KMS-11 (cell line): ENCODE measurements around the gene DGKG.

Experiments
- H2AFZ ChIP-seq: fragments of 200-600 bp; sonication (generic); 2 replicates; pipeline ENCODE4 v1.6.1; 2016; ENCODE audit warnings: antibody characterized with exemption, mixed run types, low read depth
- H3K27ac ChIP-seq: fragments of 200-600 bp; sonication (generic); 2 replicates; pipeline ENCODE4 v1.6.1; 2016; ENCODE audit warnings: mild to moderate bottlenecking, mixed run types
- H3K27me3 ChIP-seq: fragments of 200-600 bp; sonication (generic); 2 replicates; pipeline ENCODE4 v1.6.1; 2017; ENCODE audit warnings: mild to moderate bottlenecking, low read depth, mixed run types, moderate library complexity; ENCODE audit not compliant: insufficient read depth
- H3K36me3 ChIP-seq: fragments of 200-600 bp; sonication (generic); 2 replicates; pipeline ENCODE4 v1.6.1; 2017; ENCODE audit warnings: mild to moderate bottlenecking, mixed run types; ENCODE audit not compliant: insufficient read depth
- H3K4me1 ChIP-seq: fragments of 200-600 bp; sonication (generic); 2 replicates; pipeline ENCODE4 v1.6.1; 2016; ENCODE audit warnings: mild to moderate bottlenecking, low read depth, mixed run types; ENCODE audit not compliant: poor library complexity, severe bottlenecking
- H3K4me2 ChIP-seq: fragments of 200-600 bp; sonication (generic); 2 replicates; pipeline ENCODE4 v1.7.0; 2016; ENCODE audit warnings: mild to moderate bottlenecking, mixed run types
- H3K4me3 ChIP-seq: fragments of 200-600 bp; sonication (generic); IDR thresholded peaks from 2 replicates; pipeline ENCODE4 v1.6.1; 2017; ENCODE audit warnings: low read depth, low read length, mixed read lengths; ENCODE audit not compliant: insufficient read depth
- H3K79me2 ChIP-seq: fragments of 200-600 bp; sonication (generic); 2 replicates; pipeline ENCODE4 v1.6.1; 2016; ENCODE audit warnings: low read depth, mixed run types; ENCODE audit not compliant: insufficient read depth
- H3K9ac ChIP-seq: fragments of 200-600 bp; sonication (generic); 2 replicates; pipeline ENCODE4 v1.6.1; 2016; ENCODE audit warnings: mild to moderate bottlenecking, mixed run types
- H4K20me1 ChIP-seq: fragments of 200-600 bp; sonication (generic); 2 replicates; pipeline ENCODE4 v1.6.1; 2016; ENCODE audit warnings: mild to moderate bottlenecking, mixed run types; ENCODE audit not compliant: insufficient read depth
- CTCF ChIP-seq: fragments of 200-600 bp; sonication (generic); conservative IDR thresholded peaks from 2 replicates; pipeline ENCODE4 v1.6.1; 2017; ENCODE audit warnings: low read depth, mild to moderate bottlenecking, antibody characterized with exemption, low read length, moderate library complexity, mixed read lengths

The DGKG gene

GRCh38 chr3:186214670-186215069 is 147.4 kb downstream of the DGKG start:
- H3K9ac ChIP-seq, result no peak overlapping the region
- peak overlapping the region; percentile 71 for H3K4me2 ChIP-seq
- H3K4me3 ChIP-seq, result no peak overlapping the region
- H4K20me1 ChIP-seq, result no peaks in the 10 kb centered on the region
- H3K79me2 ChIP-seq, result no peaks in the 10 kb centered on the region
- no peak overlapping the region for H3K27ac ChIP-seq
- no peaks in the 10 kb centered on the region for H3K36me3 ChIP-seq
- H3K27me3 ChIP-seq, result no peaks in the 10 kb centered on the region; the same call in 1 of the 2 replicates
- H3K4me1 ChIP-seq, result peaks cover 100% of the 10 kb centered on the region
- H2AFZ ChIP-seq, result no peak overlapping the region
- no peak for TF ChIP-seq CTCF

- Histone ChIP-seq H3K4me3 (no peak overlapping the region), H2AFZ (no peak overlapping the region), H3K9ac (no peak overlapping the region), H3K4me2 (peak overlapping the region; percentile 71), H3K79me2 (no peaks in the 10 kb centered on the region), H4K20me1 (no peaks in the 10 kb centered on the region), H3K4me1 (peaks cover 100% of the 10 kb centered on the region), H3K36me3 (no peaks in the 10 kb centered on the region), H3K27me3 (no peaks in the 10 kb centered on the region; the same call in 1 of the 2 replicates), H3K27ac (no peak overlapping the region)
- no peak for TF ChIP-seq CTCF
Measured at GRCh38 chr3:186213946-186214345, 148.1 kb downstream of the DGKG start.

- H3K79me2 ChIP-seq, result no peaks in the 10 kb centered on the region
- H3K27ac ChIP-seq, result no peak overlapping the region
- H3K36me3 ChIP-seq, result no peaks in the 10 kb centered on the region
- no peak overlapping the region for H3K9ac ChIP-seq
- no peak overlapping the region for H2AFZ ChIP-seq
- peaks cover 96% of the 10 kb centered on the region for H3K4me1 ChIP-seq
- H3K27me3 ChIP-seq, result no peaks in the 10 kb centered on the region; the same call in 1 of the 2 replicates
- H4K20me1 ChIP-seq, result no peaks in the 10 kb centered on the region
- peak overlapping the region; percentile 98; the same call in 1 of the 2 replicates for H3K4me2 ChIP-seq
- no peak overlapping the region for H3K4me3 ChIP-seq
- TF ChIP-seq CTCF, result no peak
Measured at GRCh38 chr3:186212611-186213010, 149.4 kb downstream of the DGKG start.

- H3K27ac ChIP-seq, result peak overlapping the region; percentile 89
- peaks cover 90% of the 10 kb centered on the region for H3K4me1 ChIP-seq
- no peak for TF ChIP-seq CTCF
- no peaks in the 10 kb centered on the region for H3K36me3 ChIP-seq
- H3K4me2 ChIP-seq, result peak overlapping the region; percentile 98
- H3K79me2 ChIP-seq, result no peaks in the 10 kb centered on the region
- peak overlapping the region; percentile 50; the same call in 1 of the 2 replicates for H3K9ac ChIP-seq
- no peaks in the 10 kb centered on the region for H4K20me1 ChIP-seq
- no peaks in the 10 kb centered on the region; the same call in 1 of the 2 replicates for H3K27me3 ChIP-seq
- peak overlapping the region; percentile 41; the same call in 1 of the 2 replicates for H2AFZ ChIP-seq
- H3K4me3 ChIP-seq, result peak overlapping the region; percentile 34
Measured at GRCh38 chr3:186210852-186211500, 151.1 kb downstream of the DGKG start.
